HepG2 (cell line): ENCODE results near the gene FALEC. TPM values are rescaled to one million over a fixed set of nuclear protein-coding genes. Genes with fewer than 3 reads are reported as not detected.

Source experiments
- FOXC1 ChIP-seq: sonication (generic); formaldehyde crosslinking; IDR thresholded peaks from 2 replicates; pipeline ENCODE4 v1.8.0; 2022; ENCODE audit warnings: mild to moderate bottlenecking, missing genetic modification reagents, borderline replicate concordance
- KDM6A ChIP-seq: IDR thresholded peaks from 2 replicates; pipeline ENCODE4 v1.6.1; 2016; ENCODE audit warnings: low read depth
- NBN ChIP-seq: fragments of 450-650 bp; conservative IDR thresholded peaks from 2 replicates; pipeline ENCODE4 v1.6.1; 2017
- SOX5 ChIP-seq: IDR thresholded peaks from 2 replicates; pipeline ENCODE4 v1.6.1; 2016; ENCODE audit warnings: borderline replicate concordance
- SP2 ChIP-seq: sonication (generic); formaldehyde crosslinking; IDR thresholded peaks from 2 replicates; pipeline ENCODE4 v1.5.1; 2020; ENCODE audit warnings: mild to moderate bottlenecking, missing genetic modification reagents
- ZFYVE20 ChIP-seq: sonication (generic); formaldehyde crosslinking; IDR thresholded peaks from 2 replicates; pipeline ENCODE4 v1.8.0; 2023; ENCODE audit warnings: low read depth, mild to moderate bottlenecking, moderate library complexity, missing genetic modification reagents, borderline replicate concordance
- ZNF33A ChIP-seq: sonication (generic); formaldehyde crosslinking; IDR thresholded peaks from 2 replicates; pipeline ENCODE4 v1.5.1; 2020; ENCODE audit warnings: missing genetic modification reagents, mild to moderate bottlenecking, moderate library complexity, borderline replicate concordance
- ZNF652 ChIP-seq: IDR thresholded peaks from 2 replicates; pipeline ENCODE4 v1.6.1; 2016; ENCODE audit warnings: low read depth, borderline replicate concordance
- polyA plus RNA-seq, 8 experiments: library from polyadenylated mRNA; depleted of rRNA in 3 of 8; stranded (reverse) in 7 of 8; unstranded in 1 of 8; fragments of >200 nt; fragmentation: Illumina TruSeq in 4 of 8; extraction: Trizol in 4 of 8; gene quantifications; 2 replicates each; pipeline versions ENCODE4 v1.2.1 to v1.2.3, GENCODE V29; 2011 to 2016; ENCODE audit warnings: low read depth in 4 of 8, missing spikeins in 1 of 8, mixed read lengths in 1 of 8; ENCODE audit not compliant: insufficient read depth in 1 of 8
- total RNA-seq, 5 experiments: library from RNA; depleted of rRNA; stranded (reverse); fragments of >200 nt; fragmentation: Illumina TruSeq; extraction: Trizol; gene quantifications; 2 replicates each; pipeline ENCODE4 v1.2.3, GENCODE V29; 2016; ENCODE audit warnings: low read depth in 1 of 5
- TF ChIP-seq, protein P1 (sequence below): sonication (generic); formaldehyde crosslinking; IDR thresholded peaks from 2 replicates; pipeline ENCODE4 v1.4.0; 2020; ENCODE audit warnings: missing genetic modification reagents
- TF ChIP-seq, protein P2 (sequence below): sonication (generic); formaldehyde crosslinking; IDR thresholded peaks from 2 replicates; pipeline ENCODE4 v1.8.1; 2023; ENCODE audit warnings: missing genetic modification reagents, inconsistent platforms, borderline replicate concordance
- TF ChIP-seq, protein P3 (sequence below): sonication (generic); formaldehyde crosslinking; IDR thresholded peaks from 2 replicates; pipeline ENCODE4 v1.4.0; 2020; ENCODE audit warnings: missing genetic modification reagents, borderline replicate concordance
- TF ChIP-seq, protein P4 (sequence below): fragments of 450-650 bp; IDR thresholded peaks from 2 replicates; pipeline ENCODE4 v1.6.1; 2017; ENCODE audit warnings: mild to moderate bottlenecking
- TF ChIP-seq, protein P5 (sequence below): sonication (generic); formaldehyde crosslinking; conservative IDR thresholded peaks from 2 replicates; pipeline ENCODE4 v1.4.0; 2020; ENCODE audit warnings: missing genetic modification reagents
- TF ChIP-seq, protein P6 (sequence below): sonication (generic); formaldehyde crosslinking; conservative IDR thresholded peaks from 2 replicates; pipeline ENCODE4 v1.8.0; 2022; ENCODE audit warnings: mild to moderate bottlenecking, moderate library complexity, missing genetic modification reagents

The FALEC gene
- total and polyA plus RNA-seq, 2 of the 13 experiments (the other 11 are each of a cell fraction or from before 2014, with no cell fraction given) = 0.33 to 0.71 TPM

DNA sequence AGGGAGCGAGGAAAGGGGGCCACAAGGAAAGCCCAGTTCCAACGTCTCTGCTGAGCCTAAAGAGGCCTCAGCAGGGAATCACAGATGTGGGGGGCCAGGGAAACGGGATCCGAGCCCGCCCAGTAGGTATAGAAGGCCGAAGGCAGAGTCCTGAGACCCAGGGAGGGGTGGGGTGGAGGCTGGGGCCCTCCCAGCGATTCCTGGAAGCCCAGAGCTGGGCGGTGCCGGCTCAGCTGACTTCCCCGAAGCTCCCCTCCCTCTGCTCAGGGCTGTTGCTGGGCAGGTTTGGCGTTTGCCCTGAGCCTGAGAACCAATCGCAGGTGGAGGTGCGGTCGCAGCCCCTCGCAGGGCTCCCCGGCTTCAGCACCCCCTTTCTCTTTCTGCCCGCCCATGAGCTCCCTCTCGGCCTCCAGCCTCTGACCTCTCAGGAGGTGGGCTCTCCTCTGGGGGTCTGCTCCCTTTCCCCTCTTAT lies 46.5 kb downstream of the FALEC start (continued):
- TF ChIP-seq, protein P1, sequence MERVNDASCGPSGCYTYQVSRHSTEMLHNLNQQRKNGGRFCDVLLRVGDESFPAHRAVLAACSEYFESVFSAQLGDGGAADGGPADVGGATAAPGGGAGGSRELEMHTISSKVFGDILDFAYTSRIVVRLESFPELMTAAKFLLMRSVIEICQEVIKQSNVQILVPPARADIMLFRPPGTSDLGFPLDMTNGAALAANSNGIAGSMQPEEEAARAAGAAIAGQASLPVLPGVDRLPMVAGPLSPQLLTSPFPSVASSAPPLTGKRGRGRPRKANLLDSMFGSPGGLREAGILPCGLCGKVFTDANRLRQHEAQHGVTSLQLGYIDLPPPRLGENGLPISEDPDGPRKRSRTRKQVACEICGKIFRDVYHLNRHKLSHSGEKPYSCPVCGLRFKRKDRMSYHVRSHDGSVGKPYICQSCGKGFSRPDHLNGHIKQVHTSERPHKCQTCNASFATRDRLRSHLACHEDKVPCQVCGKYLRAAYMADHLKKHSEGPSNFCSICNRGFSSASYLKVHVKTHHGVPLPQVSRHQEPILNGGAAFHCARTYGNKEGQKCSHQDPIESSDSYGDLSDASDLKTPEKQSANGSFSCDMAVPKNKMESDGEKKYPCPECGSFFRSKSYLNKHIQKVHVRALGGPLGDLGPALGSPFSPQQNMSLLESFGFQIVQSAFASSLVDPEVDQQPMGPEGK (CRISPR knock-in tag) = peak; percentile 98
- TF ChIP-seq, protein P2, sequence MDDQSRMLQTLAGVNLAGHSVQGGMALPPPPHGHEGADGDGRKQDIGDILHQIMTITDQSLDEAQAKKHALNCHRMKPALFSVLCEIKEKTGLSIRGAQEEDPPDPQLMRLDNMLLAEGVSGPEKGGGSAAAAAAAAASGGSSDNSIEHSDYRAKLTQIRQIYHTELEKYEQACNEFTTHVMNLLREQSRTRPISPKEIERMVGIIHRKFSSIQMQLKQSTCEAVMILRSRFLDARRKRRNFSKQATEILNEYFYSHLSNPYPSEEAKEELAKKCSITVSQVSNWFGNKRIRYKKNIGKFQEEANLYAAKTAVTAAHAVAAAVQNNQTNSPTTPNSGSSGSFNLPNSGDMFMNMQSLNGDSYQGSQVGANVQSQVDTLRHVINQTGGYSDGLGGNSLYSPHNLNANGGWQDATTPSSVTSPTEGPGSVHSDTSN (CRISPR knock-in tag) = no peak
- TF ChIP-seq KDM6A (CRISPR knock-in tag) (peak; percentile 35; the same call in 1 of the 2 replicates), SP2 (CRISPR knock-in tag) (no peak), NBN (no peak), ZFYVE20 (CRISPR knock-in tag) (no peak), ZNF33A (CRISPR knock-in tag) (0 out of 2 replicates have a peak, but pooled peaks have one; percentile 12), FOXC1 (CRISPR knock-in tag) (0 out of 2 replicates have a peak, but pooled peaks have one; percentile 18), SOX5 (peak; percentile 66; the same call in 1 of the 2 replicates), ZNF652 (CRISPR knock-in tag) (0 out of 2 replicates have a peak, but pooled peaks have one; percentile 15)
- TF ChIP-seq, protein P3, sequence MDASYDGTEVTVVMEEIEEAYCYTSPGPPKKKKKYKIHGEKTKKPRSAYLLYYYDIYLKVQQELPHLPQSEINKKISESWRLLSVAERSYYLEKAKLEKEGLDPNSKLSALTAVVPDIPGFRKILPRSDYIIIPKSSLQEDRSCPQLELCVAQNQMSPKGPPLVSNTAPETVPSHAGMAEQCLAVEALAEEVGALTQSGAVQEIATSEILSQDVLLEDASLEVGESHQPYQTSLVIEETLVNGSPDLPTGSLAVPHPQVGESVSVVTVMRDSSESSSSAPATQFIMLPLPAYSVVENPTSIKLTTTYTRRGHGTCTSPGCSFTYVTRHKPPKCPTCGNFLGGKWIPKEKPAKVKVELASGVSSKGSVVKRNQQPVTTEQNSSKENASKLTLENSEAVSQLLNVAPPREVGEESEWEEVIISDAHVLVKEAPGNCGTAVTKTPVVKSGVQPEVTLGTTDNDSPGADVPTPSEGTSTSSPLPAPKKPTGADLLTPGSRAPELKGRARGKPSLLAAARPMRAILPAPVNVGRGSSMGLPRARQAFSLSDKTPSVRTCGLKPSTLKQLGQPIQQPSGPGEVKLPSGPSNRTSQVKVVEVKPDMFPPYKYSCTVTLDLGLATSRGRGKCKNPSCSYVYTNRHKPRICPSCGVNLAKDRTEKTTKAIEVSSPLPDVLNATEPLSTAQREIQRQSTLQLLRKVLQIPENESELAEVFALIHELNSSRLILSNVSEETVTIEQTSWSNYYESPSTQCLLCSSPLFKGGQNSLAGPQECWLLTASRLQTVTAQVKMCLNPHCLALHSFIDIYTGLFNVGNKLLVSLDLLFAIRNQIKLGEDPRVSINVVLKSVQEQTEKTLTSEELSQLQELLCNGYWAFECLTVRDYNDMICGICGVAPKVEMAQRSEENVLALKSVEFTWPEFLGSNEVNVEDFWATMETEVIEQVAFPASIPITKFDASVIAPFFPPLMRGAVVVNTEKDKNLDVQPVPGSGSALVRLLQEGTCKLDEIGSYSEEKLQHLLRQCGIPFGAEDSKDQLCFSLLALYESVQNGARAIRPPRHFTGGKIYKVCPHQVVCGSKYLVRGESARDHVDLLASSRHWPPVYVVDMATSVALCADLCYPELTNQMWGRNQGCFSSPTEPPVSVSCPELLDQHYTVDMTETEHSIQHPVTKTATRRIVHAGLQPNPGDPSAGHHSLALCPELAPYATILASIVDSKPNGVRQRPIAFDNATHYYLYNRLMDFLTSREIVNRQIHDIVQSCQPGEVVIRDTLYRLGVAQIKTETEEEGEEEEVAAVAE (CRISPR knock-in tag) = 0 out of 2 replicates have a peak, but pooled peaks have one; percentile 44
- TF ChIP-seq, protein P4, sequence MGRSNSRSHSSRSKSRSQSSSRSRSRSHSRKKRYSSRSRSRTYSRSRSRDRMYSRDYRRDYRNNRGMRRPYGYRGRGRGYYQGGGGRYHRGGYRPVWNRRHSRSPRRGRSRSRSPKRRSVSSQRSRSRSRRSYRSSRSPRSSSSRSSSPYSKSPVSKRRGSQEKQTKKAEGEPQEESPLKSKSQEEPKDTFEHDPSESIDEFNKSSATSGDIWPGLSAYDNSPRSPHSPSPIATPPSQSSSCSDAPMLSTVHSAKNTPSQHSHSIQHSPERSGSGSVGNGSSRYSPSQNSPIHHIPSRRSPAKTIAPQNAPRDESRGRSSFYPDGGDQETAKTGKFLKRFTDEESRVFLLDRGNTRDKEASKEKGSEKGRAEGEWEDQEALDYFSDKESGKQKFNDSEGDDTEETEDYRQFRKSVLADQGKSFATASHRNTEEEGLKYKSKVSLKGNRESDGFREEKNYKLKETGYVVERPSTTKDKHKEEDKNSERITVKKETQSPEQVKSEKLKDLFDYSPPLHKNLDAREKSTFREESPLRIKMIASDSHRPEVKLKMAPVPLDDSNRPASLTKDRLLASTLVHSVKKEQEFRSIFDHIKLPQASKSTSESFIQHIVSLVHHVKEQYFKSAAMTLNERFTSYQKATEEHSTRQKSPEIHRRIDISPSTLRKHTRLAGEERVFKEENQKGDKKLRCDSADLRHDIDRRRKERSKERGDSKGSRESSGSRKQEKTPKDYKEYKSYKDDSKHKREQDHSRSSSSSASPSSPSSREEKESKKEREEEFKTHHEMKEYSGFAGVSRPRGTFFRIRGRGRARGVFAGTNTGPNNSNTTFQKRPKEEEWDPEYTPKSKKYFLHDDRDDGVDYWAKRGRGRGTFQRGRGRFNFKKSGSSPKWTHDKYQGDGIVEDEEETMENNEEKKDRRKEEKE = no peak
- TF ChIP-seq, protein P5, sequence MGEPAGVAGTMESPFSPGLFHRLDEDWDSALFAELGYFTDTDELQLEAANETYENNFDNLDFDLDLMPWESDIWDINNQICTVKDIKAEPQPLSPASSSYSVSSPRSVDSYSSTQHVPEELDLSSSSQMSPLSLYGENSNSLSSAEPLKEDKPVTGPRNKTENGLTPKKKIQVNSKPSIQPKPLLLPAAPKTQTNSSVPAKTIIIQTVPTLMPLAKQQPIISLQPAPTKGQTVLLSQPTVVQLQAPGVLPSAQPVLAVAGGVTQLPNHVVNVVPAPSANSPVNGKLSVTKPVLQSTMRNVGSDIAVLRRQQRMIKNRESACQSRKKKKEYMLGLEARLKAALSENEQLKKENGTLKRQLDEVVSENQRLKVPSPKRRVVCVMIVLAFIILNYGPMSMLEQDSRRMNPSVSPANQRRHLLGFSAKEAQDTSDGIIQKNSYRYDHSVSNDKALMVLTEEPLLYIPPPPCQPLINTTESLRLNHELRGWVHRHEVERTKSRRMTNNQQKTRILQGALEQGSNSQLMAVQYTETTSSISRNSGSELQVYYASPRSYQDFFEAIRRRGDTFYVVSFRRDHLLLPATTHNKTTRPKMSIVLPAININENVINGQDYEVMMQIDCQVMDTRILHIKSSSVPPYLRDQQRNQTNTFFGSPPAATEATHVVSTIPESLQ (CRISPR knock-in tag) = no peak
- TF ChIP-seq, protein P6, sequence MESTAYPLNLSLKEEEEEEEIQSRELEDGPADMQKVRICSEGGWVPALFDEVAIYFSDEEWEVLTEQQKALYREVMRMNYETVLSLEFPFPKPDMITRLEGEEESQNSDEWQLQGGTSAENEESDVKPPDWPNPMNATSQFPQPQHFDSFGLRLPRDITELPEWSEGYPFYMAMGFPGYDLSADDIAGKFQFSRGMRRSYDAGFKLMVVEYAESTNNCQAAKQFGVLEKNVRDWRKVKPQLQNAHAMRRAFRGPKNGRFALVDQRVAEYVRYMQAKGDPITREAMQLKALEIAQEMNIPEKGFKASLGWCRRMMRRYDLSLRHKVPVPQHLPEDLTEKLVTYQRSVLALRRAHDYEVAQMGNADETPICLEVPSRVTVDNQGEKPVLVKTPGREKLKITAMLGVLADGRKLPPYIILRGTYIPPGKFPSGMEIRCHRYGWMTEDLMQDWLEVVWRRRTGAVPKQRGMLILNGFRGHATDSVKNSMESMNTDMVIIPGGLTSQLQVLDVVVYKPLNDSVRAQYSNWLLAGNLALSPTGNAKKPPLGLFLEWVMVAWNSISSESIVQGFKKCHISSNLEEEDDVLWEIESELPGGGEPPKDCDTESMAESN (CRISPR knock-in tag) = no peak
